Activated CD8-positive, alpha-beta memory T cell treated with anti-CD3 and anti-CD28 coated beads, Interleukin-2, amount 10 ng/mL, durations not matched to agents 7 days and 5 days (primary cell): ENCODE data around the gene ELOVL2. TPM values are rescaled to one million over a fixed set of nuclear protein-coding genes. Genes with fewer than 3 reads are reported as not detected.

Source experiments
- ATAC-seq: fragments of 150-1000 bp; cut with Tn5 transposase; one replicate; pipeline ENCODE4 v1.10.0; 2021; ENCODE audit warnings: moderate library complexity
- CTCF ChIA-PET: fragments of 350-600 bp; sonication (Branson Sonifier 250); formaldehyde crosslinking; loops from one replicate; lab custom pipeline; 2021; ENCODE audit warnings: antibody characterized with exemption; lab: Charles Lee
- DNase-seq: peaks from one replicate; pipeline ENCODE4 v3.0.0-alpha.2; 2020
- H3K27ac Mint-ChIP-seq: one replicate; pipeline ENCODE4 v1.8.0; 2021; ENCODE audit warnings: mild to moderate bottlenecking, mixed read lengths
- H3K27me3 Mint-ChIP-seq: one replicate; pipeline ENCODE4 v1.8.0; 2021; ENCODE audit warnings: mixed read lengths
- H3K36me3 Mint-ChIP-seq: one replicate; pipeline ENCODE4 v1.8.0; 2021; ENCODE audit warnings: mild to moderate bottlenecking, mixed read lengths
- H3K4me1 Mint-ChIP-seq: one replicate; pipeline ENCODE4 v1.8.0; 2021; ENCODE audit warnings: mixed read lengths
- H3K4me3 Mint-ChIP-seq: one replicate; pipeline ENCODE4 v1.8.0; 2021; ENCODE audit warnings: mild to moderate bottlenecking, moderate library complexity, mixed read lengths
- H3K9me3 Mint-ChIP-seq: one replicate; pipeline ENCODE4 v1.8.0; 2022; ENCODE audit warnings: low read depth, mixed read lengths
- total RNA-seq, 2 experiments: library from RNA; stranded (reverse); gene quantifications; one replicate each; pipeline ENCODE4 v1.2.3, GENCODE V29; 2021

ELOVL2 gene
- total RNA-seq, 2 experiments from 2014 or later = not detected

DNA sequence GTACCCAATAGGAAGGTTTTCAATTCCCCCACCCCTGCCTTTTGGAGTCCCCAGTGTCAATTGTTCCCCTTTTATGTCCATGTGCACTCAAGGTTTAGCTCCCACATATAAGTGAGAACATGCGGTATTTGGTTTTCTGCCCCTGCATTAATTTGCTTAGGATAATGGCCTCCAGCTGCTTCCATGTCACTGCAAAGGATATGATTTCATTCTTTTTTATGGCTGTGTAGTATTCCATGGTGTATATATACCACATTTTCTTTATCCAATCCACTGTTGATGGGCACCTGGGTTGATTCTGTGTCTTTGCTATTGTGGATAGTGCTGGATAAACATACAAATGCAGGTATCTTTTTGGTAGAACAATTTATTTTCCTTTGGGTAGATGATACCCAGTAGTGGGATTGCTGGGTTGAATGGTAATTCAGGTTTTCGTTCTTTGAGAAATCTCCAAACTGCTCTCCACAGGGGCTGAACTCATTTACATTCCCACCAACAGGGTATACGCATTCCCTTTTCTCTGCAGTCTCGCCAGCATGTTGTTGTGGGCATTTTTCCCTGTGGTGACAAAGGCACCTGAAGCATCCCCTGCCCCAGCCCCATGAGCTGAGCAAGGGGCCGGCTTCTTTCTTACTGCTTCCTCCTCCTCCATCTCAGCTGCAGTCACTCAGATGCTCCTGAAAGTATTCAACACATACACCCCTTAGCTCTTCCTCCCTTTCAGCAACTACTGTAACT is 66.7 kb downstream of the ELOVL2 start:
- Mint-ChIP-seq H3K27ac (no peak overlapping the region), H3K4me1 (no peaks in the 10 kb centered on the region), H3K9me3 (no peaks in the 10 kb centered on the region), H3K4me3 (no peak overlapping the region), H3K27me3 (peaks cover 8% of the 10 kb centered on the region), H3K36me3 (no peaks in the 10 kb centered on the region)
- DNase-seq = no peak
- ATAC-seq = no peak
- CTCF ChIA-PET = no interaction called here

GRCh38 chr6:10976571-10976970 is 67.5 kb downstream of the ELOVL2 start:
- Mint-ChIP-seq H3K36me3 (no peaks in the 10 kb centered on the region), H3K4me3 (no peak overlapping the region), H3K27me3 (peaks cover 5% of the 10 kb centered on the region), H3K27ac (no peak overlapping the region), H3K4me1 (no peaks in the 10 kb centered on the region), H3K9me3 (no peaks in the 10 kb centered on the region)
- ATAC-seq (no peak), DNase-seq (no peak)
- CTCF ChIA-PET = no interaction called here

DNA sequence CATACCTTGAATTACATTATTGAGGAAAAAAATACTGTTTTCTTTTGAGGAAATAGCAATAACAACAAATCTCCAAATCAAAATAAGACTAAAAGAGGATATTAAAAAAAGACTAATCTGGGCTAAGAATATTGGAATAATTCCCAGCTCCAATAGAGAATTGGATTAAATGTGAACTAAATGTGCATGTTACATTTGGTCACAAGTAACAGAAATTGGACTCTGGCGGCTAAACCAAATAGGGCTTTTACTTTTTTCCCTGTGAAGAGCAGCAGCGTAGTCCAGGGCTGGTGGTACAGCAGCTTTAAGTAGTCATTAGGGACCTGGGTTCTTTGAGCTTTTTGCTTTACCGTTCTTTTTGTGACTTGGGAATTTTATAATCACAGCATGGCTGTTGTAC is 71.9 kb downstream of the ELOVL2 start:
- no peak for DNase-seq
- Mint-ChIP-seq H3K4me1 (no peaks in the 10 kb centered on the region), H3K4me3 (no peak overlapping the region), H3K36me3 (no peaks in the 10 kb centered on the region), H3K27me3 (no peaks in the 10 kb centered on the region), H3K9me3 (no peaks in the 10 kb centered on the region), H3K27ac (no peak overlapping the region)
- ATAC-seq = no peak
- CTCF ChIA-PET = no interaction called here

DNA sequence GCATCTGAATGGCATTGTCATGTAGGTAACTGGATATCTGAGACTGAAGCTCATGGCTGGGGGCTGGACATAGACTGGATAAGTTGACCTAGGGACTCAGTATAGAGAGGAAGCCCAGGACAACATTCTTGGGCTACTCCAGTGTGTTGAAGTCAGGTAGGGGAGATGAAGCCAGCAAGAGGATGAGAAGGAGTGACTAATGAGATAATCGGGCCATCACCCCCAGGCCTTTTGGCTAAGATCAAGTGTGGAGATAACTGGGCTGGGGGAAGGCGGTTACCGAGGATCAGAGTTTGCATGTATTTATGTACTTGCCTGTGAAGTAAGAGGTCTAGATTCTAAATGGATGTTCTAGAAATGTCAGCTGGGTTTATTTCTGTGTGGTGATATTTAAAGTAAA is 73.4 kb downstream of the ELOVL2 start:
- H3K36me3 Mint-ChIP-seq = no peaks in the 10 kb centered on the region
- DNase-seq (no peak), ATAC-seq (no peak)
- CTCF ChIA-PET = interaction anchor here (1.1 kb wide), 1 partner anchor 9 kb away, joined by 3 read pairs; no protein-coding TSS in a partner anchor
- H3K9me3 Mint-ChIP-seq = no peaks in the 10 kb centered on the region
- H3K27me3 Mint-ChIP-seq = no peaks in the 10 kb centered on the region
- no peak overlapping the region for H3K27ac Mint-ChIP-seq
- H3K4me3 Mint-ChIP-seq = no peak overlapping the region
- H3K4me1 Mint-ChIP-seq = no peaks in the 10 kb centered on the region

DNA sequence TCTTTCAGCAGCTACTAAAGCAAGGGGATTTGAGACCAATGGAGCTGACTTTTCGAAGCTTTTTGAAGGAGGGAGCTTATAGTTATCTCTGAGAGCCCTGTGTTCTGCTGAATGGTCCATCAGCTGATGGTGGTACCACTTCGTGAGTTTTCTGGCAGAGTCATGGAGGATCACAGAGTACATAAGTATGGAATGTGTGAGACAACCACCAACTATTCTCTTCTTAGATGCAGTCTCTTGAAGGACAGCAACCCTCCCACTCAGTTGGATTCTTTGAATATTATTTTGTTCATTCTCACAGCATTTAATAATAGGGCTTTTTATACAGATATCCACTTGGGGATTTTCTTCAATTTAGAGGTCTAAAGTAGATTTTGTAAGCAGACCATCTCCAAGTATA is 75.3 kb downstream of the ELOVL2 start:
- Mint-ChIP-seq H3K4me1 (peaks cover 2% of the 10 kb centered on the region), H3K27me3 (peaks cover 8% of the 10 kb centered on the region), H3K4me3 (no peak overlapping the region), H3K36me3 (no peaks in the 10 kb centered on the region), H3K9me3 (no peaks in the 10 kb centered on the region), H3K27ac (no peak overlapping the region)
- CTCF ChIA-PET = no interaction called here
- ATAC-seq (no peak), DNase-seq (no peak)

- no peak for ATAC-seq
- H3K27ac Mint-ChIP-seq = no peak overlapping the region
- peaks cover 2% of the 10 kb centered on the region for H3K4me1 Mint-ChIP-seq
- H3K36me3 Mint-ChIP-seq = no peaks in the 10 kb centered on the region
- CTCF ChIA-PET = no interaction called here
- no peak overlapping the region for H3K4me3 Mint-ChIP-seq
- DNase-seq = no peak
- H3K27me3 Mint-ChIP-seq = peaks cover 25% of the 10 kb centered on the region
- no peaks in the 10 kb centered on the region for H3K9me3 Mint-ChIP-seq
Observed at GRCh38 chr6:10964684-10965083, 79.4 kb downstream of the ELOVL2 start.

DNA sequence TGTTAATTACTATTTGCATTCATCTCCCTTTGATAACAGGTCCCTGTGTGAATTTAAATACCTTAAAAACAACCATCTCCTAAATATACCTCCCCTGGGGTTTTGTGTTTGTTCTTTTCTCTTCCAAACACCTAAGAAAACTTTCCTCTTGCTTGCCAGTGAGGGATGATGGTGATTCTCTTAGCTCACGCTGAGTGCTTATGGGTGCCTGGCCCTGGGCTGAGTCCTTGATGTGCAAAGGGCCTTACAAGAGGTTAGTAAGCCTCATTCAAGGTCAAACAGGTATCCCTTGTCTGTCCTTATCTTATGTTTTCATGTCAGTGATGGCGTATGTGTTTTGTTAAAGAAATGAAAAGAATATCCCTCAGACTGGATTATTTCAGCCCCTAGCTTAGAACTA is 81.0 kb downstream of the ELOVL2 start:
- Mint-ChIP-seq H3K4me3 (no peak overlapping the region), H3K27ac (no peak overlapping the region), H3K27me3 (peaks cover 25% of the 10 kb centered on the region), H3K4me1 (peaks cover 2% of the 10 kb centered on the region), H3K9me3 (no peaks in the 10 kb centered on the region), H3K36me3 (no peaks in the 10 kb centered on the region)
- DNase-seq (no peak), ATAC-seq (no peak)
- CTCF ChIA-PET = interaction anchor here (1.3 kb wide), 1 partner anchor 8 kb away, joined by 6 read pairs; no protein-coding TSS in a partner anchor

DNA sequence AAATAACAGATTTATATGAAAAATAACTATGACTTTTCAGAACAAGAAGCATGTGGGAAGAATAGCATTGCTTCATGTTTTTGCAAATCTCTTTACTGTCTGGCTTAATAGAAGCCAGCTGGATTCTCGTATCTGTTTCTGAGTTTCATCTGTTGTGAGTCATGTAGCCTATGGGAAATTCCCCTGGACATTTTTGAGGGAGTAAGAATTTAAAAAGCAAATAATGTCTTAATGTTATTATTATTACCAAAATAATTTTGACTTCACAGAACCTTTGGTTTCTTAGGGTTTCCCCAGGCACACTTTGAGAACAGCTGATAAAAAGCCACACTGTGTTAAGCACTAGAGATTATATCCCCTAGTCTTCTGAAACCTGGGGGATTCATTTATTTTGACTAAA is 81.4 kb downstream of the ELOVL2 start:
- Mint-ChIP-seq H3K4me3 (no peak overlapping the region), H3K4me1 (peaks cover 2% of the 10 kb centered on the region), H3K9me3 (no peaks in the 10 kb centered on the region), H3K27ac (no peak overlapping the region), H3K27me3 (peaks cover 25% of the 10 kb centered on the region), H3K36me3 (no peaks in the 10 kb centered on the region)
- CTCF ChIA-PET = interaction anchor here (1.3 kb wide), 1 partner anchor 8 kb away, joined by 6 read pairs; no protein-coding TSS in a partner anchor
- DNase-seq (no peak), ATAC-seq (no peak)

GRCh38 chr6:10961837-10962236 is 82.3 kb downstream of the ELOVL2 start:
- Mint-ChIP-seq H3K27ac (no peak overlapping the region), H3K36me3 (no peaks in the 10 kb centered on the region), H3K9me3 (no peaks in the 10 kb centered on the region), H3K27me3 (peaks cover 31% of the 10 kb centered on the region), H3K4me3 (no peak overlapping the region), H3K4me1 (peaks cover 2% of the 10 kb centered on the region)
- CTCF ChIA-PET = interaction anchor here (1.8 kb wide), 1 partner anchor 12 kb away, joined by 4 read pairs; no protein-coding TSS in a partner anchor
- no peak for DNase-seq
- no peak for ATAC-seq

DNA sequence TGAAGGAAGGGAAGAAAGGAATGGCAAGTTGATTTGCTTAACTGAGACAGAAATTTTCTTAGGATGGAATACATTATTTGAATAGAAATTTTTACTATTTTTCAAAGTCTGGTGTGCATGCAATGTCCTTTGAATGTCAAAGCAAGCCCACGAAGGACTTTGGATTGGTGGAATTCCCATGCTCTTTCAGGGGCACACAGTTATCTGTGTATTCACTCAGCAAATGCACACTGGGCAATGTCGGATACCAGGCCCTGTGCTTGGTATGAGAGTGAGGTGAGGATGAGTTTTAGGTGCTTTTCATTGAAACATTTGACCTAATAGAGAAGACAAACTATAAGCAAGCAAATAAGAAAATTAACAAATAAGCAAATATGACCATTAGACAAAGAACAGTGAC is 83.9 kb downstream of the ELOVL2 start:
- peaks cover 2% of the 10 kb centered on the region for H3K4me1 Mint-ChIP-seq

DNA sequence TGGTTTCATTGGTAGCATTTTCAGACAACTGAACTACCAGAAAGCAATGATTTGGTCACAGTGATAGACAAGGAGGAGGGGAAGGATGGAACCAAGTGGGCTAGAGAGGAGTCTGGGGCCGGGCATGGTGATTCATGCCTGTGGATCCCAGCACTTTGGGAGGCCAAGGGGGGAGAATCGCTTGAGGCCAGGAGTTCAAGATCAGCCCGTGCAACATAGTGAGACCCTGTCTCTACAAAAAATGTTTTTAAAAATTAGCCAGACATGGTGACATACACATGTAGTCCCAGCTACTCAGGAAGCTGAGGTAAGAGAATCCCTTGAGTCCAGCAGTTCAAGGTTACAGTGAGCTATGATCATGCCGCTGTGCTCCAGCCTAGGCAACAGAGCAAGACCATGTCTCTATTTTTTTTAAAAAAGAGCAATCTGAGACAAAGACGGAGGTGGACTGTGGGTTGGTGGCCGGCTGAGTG is 86.7 kb downstream of the ELOVL2 start:
- Mint-ChIP-seq H3K27ac (no peak overlapping the region), H3K4me1 (peaks cover 1% of the 10 kb centered on the region), H3K4me3 (no peak overlapping the region), H3K27me3 (peaks cover 22% of the 10 kb centered on the region), H3K36me3 (no peaks in the 10 kb centered on the region), H3K9me3 (no peaks in the 10 kb centered on the region)
- ATAC-seq (no peak), DNase-seq (no peak)
- CTCF ChIA-PET = interaction anchor here (1.0 kb wide), 1 partner anchor 111 kb away, joined by 4 read pairs; no protein-coding TSS in a partner anchor

More for the DNA sequence above, 83.9 kb downstream of the ELOVL2 start:
- no peak overlapping the region for H3K4me3 Mint-ChIP-seq
- H3K9me3 Mint-ChIP-seq = no peaks in the 10 kb centered on the region
- no peaks in the 10 kb centered on the region for H3K36me3 Mint-ChIP-seq
- peaks cover 27% of the 10 kb centered on the region for H3K27me3 Mint-ChIP-seq
- ATAC-seq (no peak), DNase-seq (no peak)
- CTCF ChIA-PET = interaction anchor here (1.8 kb wide), 1 partner anchor 10 kb away, joined by 4 read pairs; no protein-coding TSS in a partner anchor
- no peak overlapping the region for H3K27ac Mint-ChIP-seq

GRCh38 chr6:10956776-10957175 is 87.3 kb downstream of the ELOVL2 start:
- Mint-ChIP-seq H3K9me3 (no peaks in the 10 kb centered on the region), H3K27ac (no peak overlapping the region)
- CTCF ChIA-PET = no interaction called here

DNA sequence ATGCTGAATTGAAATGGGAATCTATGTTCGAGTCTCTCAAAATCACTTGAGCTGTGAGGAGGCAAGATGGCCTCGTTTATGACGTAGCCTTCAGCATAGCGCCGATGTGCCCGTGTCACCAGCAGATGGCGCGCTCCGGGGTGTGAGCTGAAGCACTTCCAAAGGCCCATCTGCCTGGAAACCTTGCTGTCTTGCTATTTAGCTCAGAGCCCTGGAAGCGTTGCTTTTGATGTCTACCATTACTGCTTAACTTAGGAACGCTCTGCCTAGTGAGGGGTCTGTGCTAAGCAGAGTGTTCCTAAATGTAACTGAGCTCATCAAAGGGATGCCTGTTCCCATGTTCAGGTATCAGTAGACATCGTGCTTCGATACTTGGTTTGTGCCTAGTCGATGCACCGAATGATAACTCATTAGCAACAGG is 89.5 kb downstream of the ELOVL2 start:
- ATAC-seq = peak; percentile 80
- H3K9me3 Mint-ChIP-seq = no peaks in the 10 kb centered on the region
- H3K4me1 Mint-ChIP-seq = peaks cover 1% of the 10 kb centered on the region
- DNase-seq = peak; percentile 82
- CTCF ChIA-PET = interaction anchor here (0.6 to 3.5 kb wide), 20 partner anchors 8 to 621 kb away, joined by 3 to 24 read pairs (median 4); no protein-coding TSS in a partner anchor
- H3K27me3 Mint-ChIP-seq = peaks cover 18% of the 10 kb centered on the region
- no peaks in the 10 kb centered on the region for H3K36me3 Mint-ChIP-seq
- no peak overlapping the region for H3K4me3 Mint-ChIP-seq
- H3K27ac Mint-ChIP-seq = no peak overlapping the region

More at GRCh38 chr6:10956776-10957175, 87.3 kb downstream of the ELOVL2 start:
- DNase-seq = no peak
- Mint-ChIP-seq H3K27me3 (peaks cover 20% of the 10 kb centered on the region), H3K36me3 (no peaks in the 10 kb centered on the region), H3K4me3 (no peak overlapping the region), H3K4me1 (peaks cover 1% of the 10 kb centered on the region)
- no peak for ATAC-seq
